ENCODE measurements around the gene FOXE3. TPM values are rescaled to one million over a fixed set of nuclear protein-coding genes. Genes with fewer than 3 reads are reported as not detected.

FOXE3 gene
- total RNA-seq, 1 donor = not detected

DNA sequence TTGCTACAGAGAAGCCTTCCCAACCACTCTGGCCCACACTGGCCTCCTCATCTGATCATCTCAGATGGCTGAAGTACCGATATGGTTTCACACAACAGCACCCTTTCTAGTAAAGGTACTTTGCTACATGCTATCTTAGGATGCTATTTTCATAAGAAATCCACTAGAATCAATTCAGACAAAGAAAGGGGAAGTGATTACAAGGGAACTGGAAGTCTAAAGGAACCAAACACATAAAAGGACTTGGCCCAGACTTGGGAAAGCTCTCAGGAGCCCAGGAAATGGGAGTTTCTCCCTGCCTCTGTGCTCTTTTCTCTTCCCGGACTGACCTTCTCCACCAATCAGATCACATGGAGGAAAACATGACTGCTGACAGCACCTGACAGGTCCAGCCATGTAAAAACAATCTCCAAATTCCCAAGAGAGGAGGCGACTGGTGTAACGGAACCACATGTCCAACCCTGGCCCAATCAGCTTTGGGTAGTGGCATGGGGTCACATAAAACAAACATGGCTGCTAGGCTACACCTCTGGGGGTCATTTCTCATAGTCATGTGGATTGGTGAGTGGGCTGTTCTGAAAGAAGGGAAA is 12.7 kb upstream of the FOXE3 start:
- DNase-seq (ENCODE audit: low read depth in 2 of 3, low spot score in 2 of 3) = no peak

DNA sequence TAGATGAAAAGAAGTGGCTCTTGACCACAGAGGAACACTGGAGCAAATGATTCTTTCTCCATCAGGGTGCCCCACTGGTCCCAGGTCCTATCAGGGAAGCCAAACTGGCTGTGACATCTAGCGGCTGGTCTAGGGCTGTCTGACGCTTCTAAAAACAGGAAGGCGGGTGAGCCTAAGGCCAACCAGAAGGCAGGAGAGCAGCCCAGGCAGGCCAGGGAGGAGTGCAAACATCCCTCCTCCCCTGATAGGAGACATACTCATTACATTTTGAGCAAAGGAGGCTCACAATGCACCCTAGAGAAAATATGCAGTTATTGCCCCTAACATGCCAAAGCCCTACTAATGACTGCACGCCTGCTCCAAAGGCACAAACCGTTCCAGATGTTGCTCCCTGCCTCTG is 10.4 kb upstream of the FOXE3 start:
- peak in 1 of 3 donors; percentile 19 for DNase-seq (ENCODE audit: low read depth in 2 of 3, low spot score in 2 of 3)

DNA sequence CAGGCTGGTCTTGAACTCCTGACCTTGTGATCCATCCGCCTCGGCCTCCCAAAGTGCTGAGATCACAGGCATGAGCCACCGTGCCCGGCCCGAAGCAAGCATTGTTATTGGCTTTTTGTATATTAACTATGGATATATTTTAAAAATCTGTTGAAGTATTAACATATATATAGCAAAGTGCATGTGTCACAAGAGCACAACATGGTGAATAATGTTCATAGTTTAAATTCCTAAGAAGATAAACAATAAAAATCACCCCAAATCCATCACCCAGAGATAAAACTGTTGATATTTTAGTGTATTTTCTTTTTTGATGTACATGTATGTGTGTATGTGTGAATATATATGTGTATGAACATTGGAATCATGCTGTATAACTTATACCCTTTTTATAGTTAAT is 9.1 kb upstream of the FOXE3 start:
- no peak for DNase-seq (ENCODE audit: low read depth in 2 of 3, low spot score in 2 of 3)

DNA sequence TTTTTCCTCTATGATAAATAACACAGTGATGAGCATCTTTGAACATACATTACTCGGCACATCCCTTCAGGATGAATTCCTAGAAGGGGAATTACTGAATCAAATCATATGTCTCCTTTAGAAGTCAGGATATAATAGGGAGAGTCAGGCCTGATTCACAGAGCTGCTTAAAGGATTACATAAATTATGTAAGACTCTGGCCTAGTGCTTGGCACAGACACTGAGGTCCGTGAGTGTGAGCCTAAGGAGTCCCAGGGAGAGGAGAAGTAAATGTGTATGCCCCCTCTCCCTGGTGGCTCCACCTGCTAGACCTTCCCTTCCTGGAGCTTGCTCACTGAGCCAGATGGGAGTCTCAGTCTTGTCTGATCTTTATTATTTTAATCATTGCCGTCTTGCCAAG is 8.6 kb upstream of the FOXE3 start:
- no peak for DNase-seq (ENCODE audit: low read depth in 2 of 3, low spot score in 2 of 3)

DNA sequence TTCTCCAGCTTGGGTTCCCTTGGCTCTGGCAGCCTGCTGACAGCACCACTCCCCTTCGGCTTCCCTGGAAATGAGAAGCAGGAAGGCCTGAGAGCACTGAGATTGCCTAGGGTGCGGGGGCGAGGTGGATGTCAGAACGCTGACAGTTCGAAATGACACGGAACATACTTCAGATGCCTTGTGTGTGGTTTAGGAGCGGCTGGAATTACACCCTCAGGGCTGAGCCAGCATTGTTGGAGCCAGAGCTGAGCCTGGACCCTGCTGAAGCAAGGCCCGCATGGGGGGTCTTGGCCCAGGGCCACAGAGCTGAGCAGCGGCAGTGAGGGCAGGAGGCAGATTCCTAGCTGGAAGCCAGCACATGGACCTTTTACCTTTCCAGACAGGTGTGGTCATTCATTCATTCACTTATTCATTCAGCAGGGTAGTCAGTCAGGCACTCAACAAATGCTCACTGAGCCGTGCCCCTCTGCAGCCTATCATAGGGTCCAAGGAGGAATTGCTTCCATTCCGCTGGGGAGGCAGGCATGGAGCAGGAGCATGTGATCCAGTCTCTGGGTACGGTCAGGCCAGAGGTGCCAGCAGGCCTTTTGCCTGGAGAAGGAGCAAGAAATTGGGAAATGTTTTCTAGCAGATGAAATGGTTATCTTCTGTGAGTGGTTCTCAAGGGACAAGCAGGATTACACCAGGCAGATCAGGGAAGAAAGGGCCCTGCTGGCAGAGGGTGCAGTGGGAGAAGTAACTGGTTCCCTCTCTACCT is 6.6 kb upstream of the FOXE3 start:
- no peak for DNase-seq (ENCODE audit: low read depth in 2 of 3, low spot score in 2 of 3)

DNA sequence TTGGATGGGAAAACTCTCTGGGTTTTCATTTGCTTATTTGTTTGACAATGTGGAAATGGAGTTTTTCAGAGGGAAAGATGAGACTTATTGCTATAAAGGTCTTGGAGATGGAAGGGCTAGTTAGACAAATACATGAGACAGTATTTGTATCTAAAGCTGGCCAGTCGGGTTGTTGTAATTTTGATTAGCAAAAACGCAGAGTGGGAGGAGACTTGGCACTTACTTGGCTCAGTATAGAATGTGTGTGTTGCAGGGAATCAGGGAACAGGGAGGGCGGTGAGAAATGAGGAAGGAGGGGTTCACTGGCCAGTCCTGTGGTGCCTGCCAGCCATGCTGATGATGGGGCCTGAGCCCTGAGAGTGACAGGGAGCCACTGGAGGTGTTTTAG is 6.0 kb upstream of the FOXE3 start:
- no peak for DNase-seq (ENCODE audit: low read depth in 2 of 3, low spot score in 2 of 3)

DNA sequence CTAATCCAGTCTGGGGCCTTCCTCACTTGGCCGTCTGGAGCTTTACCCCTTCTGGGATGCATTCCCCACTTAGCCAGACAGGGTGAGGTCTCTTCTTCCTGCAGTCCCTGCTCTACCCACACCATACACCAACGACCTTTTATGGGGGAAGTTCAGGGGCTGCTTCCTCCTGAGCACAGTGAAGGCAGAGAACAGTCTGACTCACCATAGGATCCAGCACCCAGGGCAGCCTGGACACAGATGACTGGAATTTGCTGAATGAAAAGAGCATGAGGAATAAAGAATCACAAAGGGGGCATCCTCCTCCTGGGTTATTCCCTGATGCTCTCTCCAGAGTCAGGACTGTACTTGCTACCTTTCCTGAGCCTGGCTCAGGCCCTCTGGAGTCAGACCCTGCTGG is 4.6 kb upstream of the FOXE3 start:
- DNase-seq (ENCODE audit: low read depth in 2 of 3, low spot score in 2 of 3) = no peak

DNA sequence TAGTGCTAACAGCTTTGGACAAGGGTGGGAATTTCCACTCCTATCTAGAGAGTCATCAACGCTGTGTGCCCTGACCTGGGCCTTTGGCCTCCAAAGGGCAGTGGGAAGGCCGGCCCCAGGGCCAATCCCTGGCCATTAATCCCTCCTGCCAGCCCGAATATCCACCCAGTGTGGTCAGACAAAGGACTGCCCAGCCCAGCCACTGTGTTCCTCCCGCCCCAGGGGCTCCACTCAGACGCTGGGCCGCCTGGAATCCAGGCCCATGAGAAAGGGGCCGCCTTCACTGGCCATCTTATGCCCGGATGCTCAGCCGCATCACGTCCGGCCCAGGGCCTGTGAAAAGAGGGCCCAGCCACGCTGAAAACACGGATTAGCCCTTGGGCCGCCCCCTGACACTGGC is 3.6 kb upstream of the FOXE3 start:
- no peak for DNase-seq (ENCODE audit: low read depth in 2 of 3, low spot score in 2 of 3)

DNA sequence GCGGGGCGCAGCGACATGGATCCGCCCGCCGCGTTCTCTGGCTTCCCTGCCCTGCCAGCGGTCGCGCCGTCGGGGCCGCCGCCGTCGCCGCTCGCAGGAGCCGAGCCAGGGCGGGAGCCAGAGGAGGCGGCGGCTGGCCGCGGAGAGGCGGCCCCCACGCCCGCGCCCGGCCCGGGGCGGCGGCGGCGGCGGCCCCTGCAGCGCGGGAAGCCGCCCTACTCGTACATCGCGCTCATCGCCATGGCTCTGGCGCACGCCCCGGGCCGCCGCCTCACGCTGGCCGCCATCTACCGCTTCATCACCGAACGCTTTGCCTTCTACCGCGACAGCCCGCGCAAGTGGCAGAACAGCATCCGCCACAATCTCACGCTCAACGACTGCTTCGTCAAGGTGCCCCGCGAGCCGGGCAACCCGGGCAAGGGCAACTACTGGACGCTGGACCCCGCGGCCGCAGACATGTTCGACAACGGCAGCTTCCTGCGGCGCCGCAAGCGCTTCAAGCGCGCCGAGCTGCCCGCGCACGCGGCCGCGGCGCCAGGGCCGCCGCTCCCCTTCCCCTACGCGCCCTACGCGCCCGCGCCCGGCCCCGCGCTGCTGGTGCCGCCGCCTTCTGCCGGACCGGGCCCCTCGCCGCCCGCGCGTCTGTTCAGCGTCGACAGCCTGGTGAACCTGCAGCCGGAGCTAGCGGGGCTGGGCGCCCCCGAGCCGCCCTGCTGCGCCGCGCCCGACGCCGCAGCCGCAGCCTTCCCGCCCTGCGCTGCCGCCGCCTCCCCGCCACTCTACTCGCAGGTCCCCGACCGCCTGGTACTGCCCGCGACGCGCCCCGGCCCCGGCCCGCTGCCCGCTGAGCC is 459 bp downstream of the FOXE3 start:
- DNase-seq (ENCODE audit: low read depth in 2 of 3, low spot score in 2 of 3) = peak in 1 of 3 donors; percentile 22

DNA sequence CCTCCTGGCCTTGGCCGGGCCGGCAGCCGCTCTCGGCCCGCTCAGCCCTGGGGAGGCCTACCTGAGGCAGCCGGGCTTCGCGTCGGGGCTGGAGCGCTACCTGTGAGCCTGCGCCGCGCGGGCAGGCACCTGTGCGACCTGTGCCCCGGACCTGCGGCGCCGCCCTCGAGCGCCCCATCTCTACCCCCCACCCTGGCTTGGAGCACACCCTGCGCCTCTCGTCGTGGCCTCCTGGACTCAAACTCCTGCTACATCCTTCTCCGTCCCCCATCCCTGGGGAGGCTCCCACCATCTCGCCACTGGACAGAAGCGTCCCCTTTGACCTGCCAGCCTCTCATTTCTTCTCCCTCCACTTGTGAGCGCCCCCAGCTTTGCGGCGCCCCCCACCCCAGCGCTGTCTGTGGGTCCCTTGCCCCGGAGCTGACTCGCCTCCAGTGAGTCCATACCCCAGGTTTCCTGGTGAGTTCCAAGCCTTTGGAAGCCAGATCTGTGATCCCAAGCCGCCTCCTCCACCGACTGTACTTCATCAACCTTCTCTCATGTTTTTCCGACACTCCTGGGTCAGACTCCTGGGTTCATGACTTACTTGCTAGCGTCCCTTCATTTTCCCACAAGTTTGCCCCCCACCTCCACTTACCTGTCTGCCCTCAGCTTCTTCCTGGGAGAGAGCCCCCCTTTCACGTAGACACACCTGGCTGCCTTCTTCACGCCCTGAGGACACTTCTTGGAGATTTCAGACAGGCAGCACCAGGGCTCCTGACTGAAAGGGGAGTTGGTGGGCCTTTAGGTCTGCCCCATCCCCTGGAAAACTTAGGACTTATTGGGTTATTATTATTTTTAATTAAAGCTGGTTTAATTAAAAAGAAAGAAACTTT is 1.3 kb downstream of the FOXE3 start:
- DNase-seq (ENCODE audit: low read depth in 2 of 3, low spot score in 2 of 3) = no peak

DNA sequence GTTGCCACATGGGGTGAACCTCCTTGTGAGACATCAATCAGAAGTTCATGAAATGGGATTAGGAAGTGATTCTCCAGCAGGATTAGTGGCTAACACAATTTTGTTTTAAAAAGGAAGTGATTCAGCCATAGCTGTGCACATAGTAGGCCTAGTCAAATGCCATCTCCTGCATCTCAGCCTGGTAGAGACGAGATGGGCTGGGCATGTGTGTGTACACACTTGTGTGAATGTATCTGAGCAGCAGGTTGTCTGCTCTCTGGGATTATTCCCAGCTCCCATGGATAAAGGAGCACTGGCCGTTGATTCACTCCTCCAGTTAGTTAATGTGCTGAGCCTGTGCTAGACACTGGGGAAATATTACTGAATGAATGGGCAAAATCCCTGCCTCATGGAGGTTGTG is 2.0 kb downstream of the FOXE3 start:
- DNase-seq (ENCODE audit: low read depth in 2 of 3, low spot score in 2 of 3) = no peak

DNA sequence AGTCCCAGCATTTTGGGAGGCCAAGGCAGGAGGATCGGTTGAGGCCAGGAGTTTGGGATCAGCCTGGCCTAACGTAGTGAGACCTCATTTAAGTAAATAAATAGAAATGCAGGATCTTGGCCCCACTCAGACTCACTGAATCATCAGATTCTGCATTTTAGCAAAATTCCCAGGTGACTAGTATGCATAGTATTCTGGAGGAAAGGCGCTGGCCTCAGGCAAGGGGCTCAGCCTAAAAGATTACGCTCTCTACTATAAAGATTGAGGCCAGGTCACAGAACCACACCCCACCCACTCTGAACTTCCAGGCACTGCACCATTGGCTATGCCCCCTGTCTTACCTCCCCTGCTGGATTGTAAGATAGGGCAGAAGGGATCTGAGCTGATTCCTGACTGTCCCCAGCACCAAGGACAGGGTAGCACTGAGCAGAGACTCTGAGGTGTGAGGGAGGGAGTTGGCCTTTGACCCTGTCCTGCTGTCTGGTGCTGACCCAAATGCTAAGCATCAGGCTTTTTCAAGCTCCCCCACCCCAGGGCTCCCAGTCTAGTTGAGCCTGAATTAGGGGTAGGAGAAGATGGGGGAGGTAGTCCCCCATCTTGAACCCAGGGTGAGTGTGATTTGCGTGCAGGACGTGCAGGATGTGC is 2.7 kb downstream of the FOXE3 start:
- DNase-seq (ENCODE audit: low read depth in 2 of 3, low spot score in 2 of 3) = no peak

DNA sequence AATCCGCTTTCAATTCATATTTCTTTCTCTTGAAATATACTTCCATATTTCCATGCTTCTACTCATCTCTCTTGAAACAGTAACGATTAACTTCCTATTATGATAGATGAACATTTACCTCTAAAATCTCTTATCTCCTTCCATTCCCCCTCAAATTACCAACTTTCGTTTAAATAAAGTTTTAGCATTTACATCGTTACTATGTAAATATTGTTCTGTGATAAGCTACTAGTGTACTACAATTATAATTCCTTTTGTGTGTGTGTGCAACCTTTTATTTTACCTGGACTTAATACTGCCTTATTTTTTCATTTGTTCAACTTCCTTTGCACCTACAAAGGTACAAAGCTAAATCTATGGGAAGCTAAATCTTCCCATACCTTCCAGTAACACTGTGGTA is 4.5 kb downstream of the FOXE3 start:
- no peak for DNase-seq (ENCODE audit: low read depth in 2 of 3, low spot score in 2 of 3)

DNA sequence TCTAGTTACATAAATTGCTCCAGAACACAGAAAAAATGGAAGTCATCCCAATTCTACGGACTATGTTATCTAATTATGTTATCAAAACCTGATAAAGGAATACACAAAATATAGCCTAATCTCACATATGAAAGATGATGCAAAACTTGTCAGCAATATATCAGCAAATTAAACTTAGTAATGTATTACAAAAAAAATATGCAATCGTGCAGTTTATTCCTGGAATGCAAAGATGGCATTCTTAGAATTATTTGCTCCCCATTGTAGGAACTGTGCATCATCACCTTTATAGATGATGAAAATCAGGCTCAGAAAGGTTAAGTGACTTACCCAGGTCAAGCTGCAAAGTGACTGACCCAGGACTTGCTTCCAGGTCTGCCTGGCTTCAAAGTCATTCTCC is 7.8 kb downstream of the FOXE3 start:
- DNase-seq (ENCODE audit: low read depth in 2 of 3, low spot score in 2 of 3) = no peak

DNA sequence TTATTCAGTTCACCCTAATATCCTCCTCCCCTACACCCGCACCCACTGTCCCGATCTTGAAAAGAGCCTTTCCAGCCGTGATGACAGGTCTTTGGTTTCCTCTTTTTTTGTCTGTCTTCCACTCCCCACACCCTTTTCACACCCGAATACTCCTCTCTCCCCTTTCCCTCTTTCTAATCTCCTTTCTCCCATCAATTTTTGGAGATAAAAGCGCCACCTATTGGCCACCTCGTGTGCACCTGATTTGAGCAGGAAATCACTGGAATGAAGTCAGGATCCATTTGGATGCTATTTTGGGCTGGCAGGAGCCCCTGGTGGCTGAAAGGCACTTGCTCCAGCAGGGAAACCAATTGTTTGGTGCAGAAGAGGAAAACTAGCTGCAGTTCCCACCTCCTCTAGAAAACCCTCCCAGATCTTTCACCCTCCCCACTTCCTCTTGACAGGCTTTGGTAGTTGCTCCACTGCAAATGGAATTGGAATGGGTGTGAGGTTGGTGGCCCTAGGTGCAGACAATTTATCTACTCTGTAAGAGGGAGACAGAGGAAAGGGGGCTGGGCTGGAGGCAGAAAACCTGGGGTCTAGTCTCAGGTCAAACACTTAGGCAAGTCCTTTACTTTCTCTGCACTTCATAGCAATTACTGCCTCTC is 8.4 kb downstream of the FOXE3 start:
- no peak for DNase-seq (ENCODE audit: low read depth in 2 of 3, low spot score in 2 of 3)

DNA sequence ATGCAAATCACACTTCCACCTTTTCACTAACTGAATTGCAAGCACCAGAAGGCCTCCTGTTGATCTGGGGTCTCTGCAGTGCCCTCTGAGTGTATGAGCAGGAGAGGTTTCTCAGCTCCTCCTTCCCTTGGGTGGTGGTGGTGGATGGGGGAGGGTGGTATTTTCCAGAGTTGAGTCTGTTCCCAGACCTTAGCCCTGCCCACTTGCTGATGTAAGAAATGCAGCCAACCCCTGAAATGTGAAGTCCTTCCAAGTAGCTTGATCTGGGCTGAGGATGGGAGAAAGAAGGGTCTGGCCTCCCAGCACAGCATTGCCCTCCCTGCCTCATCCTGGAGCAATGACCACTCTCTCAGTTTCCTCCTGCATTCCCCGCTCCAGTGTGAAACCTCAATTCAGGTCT is 15.4 kb downstream of the FOXE3 start:
- DNase-seq (ENCODE audit: low read depth in 2 of 3, low spot score in 2 of 3) = no peak

DNA sequence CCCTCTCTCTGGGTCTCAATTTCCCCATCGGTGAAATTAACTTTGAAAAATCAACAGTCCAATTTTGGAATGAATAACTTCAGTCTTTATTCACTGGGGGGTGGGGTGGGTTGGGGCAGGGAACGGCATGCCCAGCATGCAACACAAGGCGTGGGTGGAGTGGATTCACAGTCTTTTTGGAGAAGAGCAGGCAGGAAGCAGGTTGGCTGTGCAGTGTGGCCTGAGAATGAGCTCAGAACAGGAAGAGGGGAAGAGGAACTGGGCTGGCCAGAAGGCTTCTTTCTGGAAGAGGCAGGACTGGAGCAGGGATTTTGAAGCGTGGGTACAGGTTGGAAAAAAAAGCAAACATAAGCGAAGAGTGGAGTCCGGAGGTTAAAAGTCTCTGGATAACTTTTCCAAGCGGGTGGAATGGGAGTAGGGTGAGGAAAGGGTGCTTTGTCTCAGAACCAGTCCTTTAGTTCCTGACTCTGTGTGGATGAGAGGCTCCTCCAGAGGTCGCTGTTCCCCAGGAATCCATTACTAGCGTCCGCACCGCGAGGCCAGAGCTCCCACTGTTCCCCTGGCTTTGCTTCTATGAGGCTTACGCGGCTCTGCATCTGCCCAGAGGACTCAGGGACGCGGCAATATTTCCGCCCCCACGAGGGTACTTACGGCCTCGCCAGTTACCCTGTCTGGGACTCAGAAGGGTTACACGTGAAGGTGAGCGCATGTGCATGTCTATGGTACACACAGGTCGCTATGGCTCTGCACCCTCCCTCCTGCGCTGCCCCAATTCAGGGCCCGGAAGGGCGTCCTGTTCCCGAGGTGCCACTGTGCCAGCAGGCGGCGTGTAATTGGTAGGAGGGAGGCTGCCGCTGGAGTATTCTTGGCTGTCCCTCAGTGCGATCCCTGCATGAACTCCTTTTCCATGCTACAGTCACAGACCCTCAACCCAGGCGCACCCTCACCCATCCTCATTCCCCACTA is 16.3 kb downstream of the FOXE3 start:
- DNase-seq (ENCODE audit: low read depth in 2 of 3, low spot score in 2 of 3) = peak in 2 of 3 donors; percentile 64 to 82

DNA sequence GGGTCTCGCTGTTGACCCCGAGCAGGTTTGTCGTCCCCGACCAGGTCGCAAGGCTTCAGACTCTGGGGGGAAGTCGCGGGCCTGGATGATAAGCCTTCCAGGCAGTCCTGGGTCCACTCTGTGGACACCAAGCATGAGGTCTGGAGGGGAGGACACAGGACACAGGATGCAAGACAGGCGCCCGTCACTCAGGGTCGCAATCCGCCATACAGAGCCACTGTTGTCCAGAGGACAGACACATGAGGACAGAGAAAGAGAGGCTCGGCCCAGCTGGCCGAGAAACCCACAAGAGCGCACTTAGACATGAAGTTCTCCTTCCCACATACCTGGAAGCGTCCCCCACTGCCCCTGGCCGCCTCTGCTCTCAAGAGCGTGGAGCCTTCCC is 16.9 kb downstream of the FOXE3 start:
- no peak for DNase-seq (ENCODE audit: low read depth in 2 of 3, low spot score in 2 of 3)
